ENCODE measurements around the gene PTPRZ1.

The PTPRZ1 gene

DNA sequence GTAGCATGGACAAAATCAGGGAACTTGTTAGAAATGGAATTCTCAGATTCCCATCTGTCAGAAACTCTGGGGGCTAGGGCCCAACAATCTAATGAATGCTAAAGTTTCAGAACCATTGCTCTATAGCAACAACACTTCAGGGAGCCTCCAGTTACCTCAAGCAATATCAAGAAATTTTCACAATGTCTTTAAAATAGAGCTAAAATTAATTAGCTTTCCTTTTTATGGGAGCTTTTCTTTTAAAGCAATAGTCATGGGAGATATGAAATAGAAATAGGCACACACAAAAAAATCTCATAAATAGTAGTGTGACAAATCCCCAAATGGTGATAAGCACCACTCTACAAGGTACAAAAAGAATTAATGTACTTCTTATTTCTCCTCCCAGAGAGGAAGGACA is 190.2 kb downstream of the PTPRZ1 start:
- no peak for DNase-seq

DNA sequence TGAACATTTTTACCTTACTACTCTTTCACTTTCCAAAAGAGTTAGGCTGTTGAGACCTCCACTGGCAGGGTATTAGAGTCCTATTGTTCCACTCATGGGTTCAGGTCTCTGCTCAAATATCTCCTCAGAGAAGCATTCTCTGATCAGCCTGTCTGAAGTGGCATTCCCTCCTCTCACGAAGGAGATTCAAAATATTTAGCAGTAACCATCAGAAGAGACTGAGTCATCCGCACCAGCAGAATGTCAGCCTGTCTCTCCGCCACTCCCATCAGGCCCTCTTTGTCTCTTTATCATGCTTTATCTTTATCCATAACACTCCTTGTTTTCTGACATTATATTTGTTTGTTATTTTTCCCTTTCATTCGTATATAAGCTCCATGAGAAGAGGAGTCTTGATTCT is 192.0 kb downstream of the PTPRZ1 start:
- DNase-seq: no peak

DNA sequence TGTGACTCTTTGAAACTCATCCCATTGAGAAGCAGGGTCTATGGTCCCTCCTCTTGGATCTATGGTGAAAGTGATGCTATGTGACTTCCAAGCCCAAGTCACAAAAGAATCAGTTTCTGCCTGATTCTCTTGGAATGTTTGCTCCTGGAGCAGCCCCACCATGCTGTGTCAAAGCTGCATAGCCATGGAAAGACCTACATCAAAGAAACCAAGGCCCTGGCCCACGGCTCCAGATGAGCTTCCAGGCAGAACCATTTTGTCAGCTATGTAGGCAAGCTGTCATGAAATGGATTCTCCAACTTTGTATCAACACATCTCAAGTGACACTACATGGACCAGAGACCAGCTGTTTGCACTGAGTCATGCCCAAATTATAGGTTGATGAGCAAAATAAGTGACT is 194.1 kb downstream of the PTPRZ1 start:
- DNase-seq: no peak

DNA sequence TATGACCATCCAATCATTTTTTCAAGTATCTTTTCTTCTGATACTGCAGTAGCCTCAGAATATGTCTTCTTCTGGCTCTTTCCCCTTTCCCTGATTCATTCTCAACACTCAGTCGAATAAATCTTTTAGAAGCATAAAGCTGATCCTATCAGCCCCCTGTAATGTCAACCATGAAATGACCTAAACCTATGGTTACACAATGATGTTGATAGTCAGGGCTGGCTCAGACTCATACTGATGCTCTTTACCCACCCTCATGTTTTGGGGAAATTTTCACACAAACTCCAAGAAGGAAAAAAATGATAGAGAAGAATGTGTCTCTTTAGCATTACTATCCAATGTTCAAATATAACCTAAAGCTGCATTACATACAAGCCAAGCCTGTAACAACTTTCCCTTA is 195.1 kb downstream of the PTPRZ1 start:
- no peak for DNase-seq

DNA sequence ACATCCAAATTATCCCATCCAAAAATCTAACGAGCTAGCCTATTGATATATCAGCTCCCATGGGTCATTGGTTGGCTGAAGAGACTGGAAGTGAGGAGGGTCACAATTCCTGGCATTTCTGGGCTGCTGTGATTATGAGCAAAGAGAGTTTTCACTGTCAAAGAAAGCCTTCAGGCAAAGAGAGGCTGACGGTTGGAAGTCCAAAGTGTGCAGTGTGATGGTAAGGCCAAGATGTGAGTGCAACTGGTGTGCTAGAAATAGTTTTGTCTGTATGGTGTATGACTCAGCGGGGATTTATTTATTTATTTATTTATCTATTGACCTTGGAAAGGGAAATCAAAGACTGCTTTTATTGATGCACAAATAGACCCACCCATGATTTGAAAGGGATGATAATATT is 196.0 kb downstream of the PTPRZ1 start:
- no peak for DNase-seq

DNA sequence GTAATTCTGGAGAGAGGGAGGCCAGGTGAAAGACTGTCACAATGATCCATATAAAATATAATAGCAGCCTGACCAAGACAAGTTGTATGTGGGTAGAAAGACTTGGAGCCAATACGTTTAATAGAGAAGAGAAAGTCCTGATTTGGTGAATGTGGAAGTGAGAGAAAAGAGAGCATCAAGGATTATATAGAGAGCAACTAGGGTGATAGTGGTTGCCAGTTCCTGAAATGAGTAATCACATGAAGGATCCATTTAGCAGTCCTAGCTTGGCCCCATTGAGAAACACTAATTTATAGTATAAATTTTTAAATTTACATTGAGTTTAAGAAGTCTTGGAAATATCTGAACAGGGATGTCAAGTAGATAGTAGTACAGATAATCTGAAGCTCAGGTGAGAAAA is 197.1 kb downstream of the PTPRZ1 start:
- DNase-seq: no peak

DNA sequence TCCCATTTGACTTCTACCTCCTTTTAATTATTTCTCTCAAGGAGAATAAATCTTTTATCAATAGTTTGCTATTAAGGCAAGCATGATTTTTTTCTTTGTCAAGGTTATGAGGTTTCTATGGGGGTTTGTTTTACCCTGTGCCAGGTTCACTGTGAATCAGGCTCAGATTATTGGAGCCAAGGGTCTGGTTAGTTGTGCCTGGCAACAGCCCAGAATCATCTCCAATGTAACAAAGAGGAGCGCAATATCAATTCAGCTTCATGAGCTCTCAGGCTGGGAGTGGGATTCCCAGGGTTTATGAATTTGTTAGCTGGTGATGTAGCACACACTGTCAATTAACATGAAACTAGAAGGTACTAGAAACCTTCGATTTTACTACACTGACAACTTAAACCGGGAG is 197.9 kb downstream of the PTPRZ1 start:
- no peak for DNase-seq

DNA sequence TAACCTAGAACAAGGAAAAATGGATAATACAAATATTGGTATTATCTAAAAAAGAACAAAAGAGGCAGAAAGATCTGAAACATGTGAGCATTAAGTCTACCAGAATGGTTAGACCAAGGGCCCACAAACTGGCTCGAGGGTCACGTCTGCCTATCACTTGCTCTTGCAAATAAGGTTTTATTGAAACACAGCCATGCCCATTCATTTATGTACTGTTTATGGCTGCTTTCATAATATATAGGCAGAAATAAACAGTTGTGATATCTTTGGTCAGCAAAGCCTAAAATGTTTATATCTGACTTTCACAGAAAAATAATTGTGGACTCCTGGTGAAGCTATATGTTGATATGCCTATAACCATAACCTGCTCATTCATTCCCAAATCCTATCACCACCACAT is 199.3 kb downstream of the PTPRZ1 start:
- no peak for DNase-seq

DNA sequence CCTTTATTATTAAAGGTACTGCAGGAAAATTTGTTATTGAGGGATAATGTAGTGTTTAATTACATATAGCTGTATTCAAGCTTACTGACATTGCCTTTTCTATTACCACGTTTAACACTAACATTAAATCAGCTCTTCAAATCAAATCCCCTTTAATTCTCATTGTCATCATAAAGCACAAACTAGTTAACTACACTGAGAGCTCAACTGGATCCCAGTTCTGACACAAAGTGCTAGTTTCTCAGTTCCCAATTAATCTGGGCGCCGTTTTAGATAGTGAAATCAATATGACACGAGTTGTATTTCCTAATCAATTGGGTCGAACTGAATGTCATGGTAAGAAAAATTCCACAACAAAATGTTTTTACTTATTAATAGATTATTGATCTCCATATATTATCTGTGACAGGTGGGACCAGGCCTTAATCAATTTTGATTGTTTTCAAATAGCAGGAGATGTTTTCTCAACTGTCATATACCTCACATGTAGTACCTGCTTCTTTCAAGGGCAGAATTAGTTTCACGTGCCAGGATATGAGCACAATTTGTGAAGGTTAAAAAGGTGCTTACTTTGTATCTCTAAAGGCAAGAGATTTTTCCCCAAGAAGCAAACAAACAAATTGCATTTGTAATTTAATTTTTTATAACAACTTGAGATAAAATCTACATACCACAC is 200.1 kb downstream of the PTPRZ1 start:
- no peak for DNase-seq

DNA sequence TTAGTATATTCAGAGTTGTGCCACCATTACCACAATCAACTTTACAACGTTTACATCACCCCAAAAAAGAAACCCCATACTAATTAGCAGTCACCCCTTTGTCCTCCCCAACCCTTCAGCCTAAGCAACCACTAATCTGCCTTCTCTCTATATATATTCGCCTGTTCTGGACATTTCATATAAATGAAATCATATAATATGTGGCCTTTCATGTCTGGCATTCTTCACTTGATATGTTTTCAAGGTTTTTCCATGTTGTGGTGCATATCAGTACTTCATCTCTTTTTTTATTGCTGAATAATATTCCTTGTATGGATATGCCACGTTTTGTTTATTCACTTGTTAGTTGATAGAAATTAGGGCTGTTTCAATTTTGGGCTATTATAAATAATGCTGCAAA is 200.7 kb downstream of the PTPRZ1 start:
- no peak for DNase-seq

DNA sequence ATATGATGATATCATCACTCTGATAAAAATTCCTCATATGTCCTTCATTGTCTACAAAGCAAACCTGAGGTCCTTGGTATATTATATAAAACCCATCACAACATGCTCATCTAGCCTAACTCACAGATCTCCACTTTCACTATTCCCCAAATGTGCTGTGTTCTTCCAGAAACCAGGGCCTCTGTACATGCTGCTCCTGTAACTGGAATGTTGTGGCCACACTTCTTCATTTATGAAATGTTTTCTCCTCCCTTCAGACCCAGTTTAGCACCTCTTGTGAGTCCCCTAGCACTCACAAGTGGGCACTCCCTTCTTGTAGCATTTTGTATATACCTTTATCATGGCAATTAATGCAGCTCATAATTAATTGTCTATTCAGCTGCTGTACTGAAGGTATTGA is 209.2 kb downstream of the PTPRZ1 start:
- no peak for DNase-seq

DNA sequence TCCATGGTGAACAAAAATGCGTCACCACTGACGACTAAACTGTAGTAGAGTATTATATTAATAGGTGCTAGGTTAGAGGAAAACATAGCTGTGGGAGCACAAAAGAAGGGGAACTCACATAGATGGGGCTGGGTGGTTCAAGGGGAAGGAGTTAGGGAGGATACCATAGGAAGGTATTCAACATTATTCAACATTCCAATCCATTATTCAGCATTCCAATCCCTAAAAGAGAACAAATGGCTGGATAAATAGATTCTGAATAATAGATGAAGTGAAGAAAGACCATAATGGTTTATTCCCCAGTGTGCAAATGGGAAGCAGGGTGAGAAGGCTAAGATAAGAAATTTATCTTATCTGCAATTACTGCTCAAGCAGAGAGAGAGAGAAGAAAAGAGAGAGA is 209.7 kb downstream of the PTPRZ1 start:
- DNase-seq: no peak

DNA sequence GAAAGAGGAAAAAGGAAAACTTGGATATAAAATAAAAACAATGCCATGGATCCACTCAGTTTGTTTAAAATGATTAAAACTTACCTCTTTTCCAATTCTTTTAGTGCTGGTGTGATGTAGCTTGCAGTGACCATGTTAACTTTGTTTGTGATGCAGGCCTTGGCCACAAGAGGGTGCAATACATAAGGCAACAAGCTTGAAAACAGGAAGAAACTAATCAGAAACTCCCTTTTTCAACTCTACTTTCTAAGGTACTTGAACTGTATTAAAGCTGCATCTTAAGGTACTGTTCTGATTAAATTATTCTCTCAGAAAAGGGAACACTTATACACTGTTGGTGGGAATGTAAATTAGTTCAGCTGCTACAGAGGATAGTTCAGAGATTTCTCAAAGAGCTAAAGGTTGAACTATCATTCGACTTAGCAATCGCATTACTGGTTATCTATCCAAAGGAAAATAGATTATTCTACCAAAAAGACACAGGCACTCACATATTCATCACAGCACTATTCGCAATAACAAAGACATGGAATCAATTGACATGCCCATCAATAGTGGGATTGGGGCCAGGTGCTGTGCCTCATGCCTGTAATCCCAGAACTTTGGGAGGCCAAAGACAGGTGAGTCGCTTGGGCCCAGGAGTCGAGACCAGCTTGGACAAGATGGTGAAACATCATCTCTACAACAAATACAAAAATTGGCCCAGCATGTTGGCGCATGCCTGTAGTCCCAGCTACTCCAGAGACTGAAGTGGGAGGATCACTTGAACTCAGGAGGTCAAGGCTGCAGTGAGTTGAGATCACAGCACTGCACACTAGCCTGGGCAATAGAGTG is 220.2 kb downstream of the PTPRZ1 start:
- peak; percentile 65 for DNase-seq

DNA sequence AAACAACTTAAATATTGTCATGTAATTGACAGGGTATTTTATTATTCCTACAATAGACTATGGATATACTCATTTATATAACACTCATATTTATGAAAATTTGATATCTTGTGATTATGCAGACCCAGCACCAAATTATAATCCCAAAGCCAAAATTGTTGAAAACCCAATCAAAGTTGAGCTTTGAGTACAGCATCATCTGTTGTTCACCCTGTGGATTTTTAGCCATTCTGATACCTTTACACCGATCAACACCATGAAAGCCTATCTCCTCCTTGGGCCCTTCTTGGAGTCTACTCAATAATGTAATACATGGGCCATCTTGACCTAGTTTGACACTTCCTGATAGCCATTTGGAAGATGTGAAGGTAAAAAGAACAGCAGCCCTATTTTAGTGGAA is 221.6 kb downstream of the PTPRZ1 start:
- no peak for DNase-seq

DNA sequence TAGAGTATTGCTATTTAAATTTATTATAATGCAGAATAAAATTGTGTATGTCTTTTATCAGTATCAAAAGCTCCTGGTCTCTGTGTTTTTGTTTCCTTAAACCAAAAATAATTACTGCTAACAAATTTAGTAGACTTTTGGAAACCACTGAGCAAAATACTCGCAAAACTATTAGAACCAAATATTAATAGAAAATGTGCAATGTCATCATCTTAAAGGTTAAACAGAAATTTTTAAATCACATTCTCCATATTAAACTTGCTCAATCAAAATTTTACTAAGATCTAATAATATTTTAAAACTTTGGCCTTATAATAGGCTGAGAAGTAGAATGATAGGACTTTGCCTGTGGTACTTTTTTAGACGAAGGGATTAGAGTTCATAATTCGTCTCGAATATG is 222.7 kb downstream of the PTPRZ1 start:
- no peak for DNase-seq

DNA sequence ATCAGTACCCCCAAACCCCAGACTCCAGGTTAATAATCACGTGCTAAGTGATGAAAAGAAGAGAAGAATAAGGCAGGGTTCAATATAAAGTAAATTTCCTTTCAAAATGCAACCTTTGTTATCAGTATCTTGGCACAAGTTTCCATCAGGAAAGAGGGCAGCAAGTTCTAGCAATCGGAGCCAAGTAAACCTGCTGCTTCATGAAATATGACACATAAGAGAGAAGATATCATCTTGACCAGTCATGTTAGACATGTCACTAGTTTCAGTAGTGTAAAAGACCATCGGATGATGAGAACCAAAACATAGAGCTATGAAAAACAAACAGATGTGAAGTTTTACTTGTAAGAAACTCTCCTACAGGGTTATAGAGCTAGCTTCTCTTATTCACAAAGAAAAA is 227.1 kb downstream of the PTPRZ1 start:
- DNase-seq: no peak

DNA sequence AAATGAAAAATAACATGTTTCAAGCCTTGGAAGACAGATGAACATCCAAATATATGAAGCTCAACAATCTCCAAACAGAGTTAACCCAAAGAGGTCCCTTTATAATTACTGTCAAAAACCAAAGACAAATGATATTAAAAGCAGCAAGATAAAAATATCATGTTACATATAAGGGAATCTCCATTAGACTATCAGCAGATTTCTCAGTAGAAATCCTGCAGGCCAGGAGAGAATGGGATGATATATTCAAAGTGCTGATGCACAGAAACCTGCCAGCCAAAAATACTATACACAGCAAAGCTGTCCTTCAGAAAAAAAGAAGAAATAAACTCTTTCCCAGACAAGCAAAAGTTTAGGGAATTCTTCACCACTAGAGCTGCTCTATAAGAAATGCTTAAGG is 230.1 kb downstream of the PTPRZ1 start:
- no peak for DNase-seq
